Activated CD4-positive, alpha-beta T cell treated with anti-CD3 and anti-CD28 coated beads for 36 hours (primary cell): Measurements from ENCODE around the gene ATE1. TPM values are rescaled to one million over a fixed set of nuclear protein-coding genes. Genes with fewer than 3 reads are reported as not detected.

Experiments
- ATAC-seq: fragments of 200-7000 bp; cut with Tn5 transposase; one replicate; pipeline ENCODE4 v1.10.0; 2021; ENCODE audit warnings: mild to moderate bottlenecking, moderate library complexity
- CTCF ChIA-PET: fragments of 350-600 bp; sonication (Branson Sonifier 250); formaldehyde crosslinking; loops from one replicate; lab custom pipeline; 2021; ENCODE audit warnings: antibody characterized with exemption; lab: Charles Lee
- POLR2A ChIA-PET: fragments of 350-600 bp; sonication (Branson Sonifier 250); formaldehyde crosslinking; loops from one replicate; lab custom pipeline; 2021; ENCODE audit warnings: antibody characterized with exemption, inconsistent platforms; lab: Charles Lee
- DNase-seq: peaks from one replicate; pipeline ENCODE4 v3.0.0-alpha.2; 2020
- H3K27ac Mint-ChIP-seq: one replicate; pipeline ENCODE4 v1.8.0; 2021; ENCODE audit warnings: mixed read lengths
- H3K27me3 Mint-ChIP-seq: one replicate; pipeline ENCODE4 v1.8.0; 2021; ENCODE audit warnings: mixed read lengths
- H3K36me3 Mint-ChIP-seq: one replicate; pipeline ENCODE4 v1.8.0; 2021; ENCODE audit warnings: low read depth, mixed read lengths
- H3K4me1 Mint-ChIP-seq: one replicate; pipeline ENCODE4 v1.8.0; 2021; ENCODE audit warnings: mixed read lengths
- H3K4me3 Mint-ChIP-seq: one replicate; pipeline ENCODE4 v1.8.0; 2021; ENCODE audit warnings: mild to moderate bottlenecking, moderate library complexity, mixed read lengths
- H3K9me3 Mint-ChIP-seq: one replicate; pipeline ENCODE4 v1.8.0; 2021; ENCODE audit warnings: low read depth, mixed read lengths
- intact Hi-C, 2 experiments: fragments of 100-400 bp; cut with DNase I in 1 of 2; cut with micrococcal nuclease in 1 of 2; formaldehyde crosslinking; loops; one replicate each; pipeline versions ENCODE4 v1.14.2 to v1.15.1; 2022 to 2024; cut with DNase I, micrococcal nuclease
- total RNA-seq, 2 experiments: library from RNA; stranded (reverse); gene quantifications; one replicate each; pipeline ENCODE4 v1.2.3, GENCODE V29; 2021

ATE1 gene
- total RNA-seq, 2 experiments from 2014 or later, result 23.2 to 23.9 TPM

- ChIA-PET CTCF (interaction anchor here (0.8 kb wide), 1 partner anchor 957 kb away, joined by 3 read pairs; no protein-coding TSS in a partner anchor), POLR2A (no interaction called here)
- DNase-seq (no peak), ATAC-seq (peak; percentile 55)
- H3K9me3 Mint-ChIP-seq, result no peaks in the 10 kb centered on the region
- intact Hi-C loops, result no loop called here
- no peak overlapping the region for H3K4me3 Mint-ChIP-seq
- no peaks in the 10 kb centered on the region for H3K27me3 Mint-ChIP-seq
- H3K36me3 Mint-ChIP-seq, result peaks cover 34% of the 10 kb centered on the region
- H3K4me1 Mint-ChIP-seq, result peaks cover 5% of the 10 kb centered on the region
- peak overlapping the region; percentile 74 for H3K27ac Mint-ChIP-seq
Observed at GRCh38 chr10:121910673-121911420, 17.0 kb downstream of the ATE1 start.

- CTCF ChIA-PET, result no interaction called here
- no peak for ATAC-seq
- intact Hi-C loops, result loop anchor here in 1 of 2 experiments (5.0 kb wide), 1 partner anchor 298 kb away; no protein-coding TSS in a partner anchor
Observed at GRCh38 chr10:121904888-121905287, 22.9 kb downstream of the ATE1 start.

GRCh38 chr10:121900443-121901174 lies 27.2 kb downstream of the ATE1 start:
- ChIA-PET CTCF (interaction anchor here (0.6 to 1.8 kb wide), 19 partner anchors 9 to 957 kb away, joined by 3 to 14 read pairs (median 4); no protein-coding TSS in a partner anchor), POLR2A (no interaction called here)
- Mint-ChIP-seq H3K27me3 (no peaks in the 10 kb centered on the region), H3K4me1 (no peaks in the 10 kb centered on the region), H3K36me3 (peaks cover 20% of the 10 kb centered on the region), H3K9me3 (no peaks in the 10 kb centered on the region), H3K4me3 (no peak overlapping the region), H3K27ac (no peak overlapping the region)
- intact Hi-C loops, result loop anchor here (1.0 to 5.0 kb wide), 4 partner anchors 76 to 958 kb away; no protein-coding TSS in a partner anchor
- no peak for DNase-seq
- ATAC-seq, result peak; percentile 72

More at GRCh38 chr10:121904888-121905287, 22.9 kb downstream of the ATE1 start:
- no peak overlapping the region for H3K4me3 Mint-ChIP-seq
- no peaks in the 10 kb centered on the region for H3K27me3 Mint-ChIP-seq
- no peak for DNase-seq
- H3K9me3 Mint-ChIP-seq, result no peaks in the 10 kb centered on the region
- POLR2A ChIA-PET, result no interaction called here
- no peaks in the 10 kb centered on the region for H3K4me1 Mint-ChIP-seq
- no peak overlapping the region for H3K27ac Mint-ChIP-seq
- H3K36me3 Mint-ChIP-seq, result peaks cover 12% of the 10 kb centered on the region

- Mint-ChIP-seq H3K27me3 (no peaks in the 10 kb centered on the region), H3K9me3 (no peaks in the 10 kb centered on the region), H3K27ac (no peak overlapping the region), H3K36me3 (peaks cover 20% of the 10 kb centered on the region), H3K4me1 (no peaks in the 10 kb centered on the region), H3K4me3 (no peak overlapping the region)
- ChIA-PET POLR2A (interaction anchor here (0.7 kb wide), 1 partner anchor 1420 kb away, joined by 3 read pairs; no protein-coding TSS in a partner anchor), CTCF (interaction anchor here (0.9 to 1.8 kb wide), 5 partner anchors 8 to 68 kb away, joined by 3 to 14 read pairs (median 3); no protein-coding TSS in a partner anchor)
- ATAC-seq, result no peak
- intact Hi-C loops, result loop anchor here (1.0 to 5.0 kb wide), 4 partner anchors 75 to 957 kb away; no protein-coding TSS in a partner anchor
- DNase-seq, result no peak
Observed at GRCh38 chr10:121899727-121900126, 28.1 kb downstream of the ATE1 start.

- Mint-ChIP-seq H3K4me1 (no peaks in the 10 kb centered on the region), H3K4me3 (no peak overlapping the region), H3K9me3 (no peaks in the 10 kb centered on the region), H3K36me3 (peaks cover 7% of the 10 kb centered on the region), H3K27me3 (no peaks in the 10 kb centered on the region), H3K27ac (no peak overlapping the region)
- ChIA-PET CTCF (interaction anchor here (0.9 to 2.3 kb wide), 3 partner anchors 8 to 67 kb away, joined by 3 to 10 read pairs (median 3); no protein-coding TSS in a partner anchor), POLR2A (no interaction called here)
- no peak for ATAC-seq
- DNase-seq, result no peak
- intact Hi-C loops, result no loop called here
Observed at GRCh38 chr10:121891103-121891502, 36.7 kb downstream of the ATE1 start.

- POLR2A ChIA-PET, result no interaction called here
- no peak overlapping the region for H3K27ac Mint-ChIP-seq
- no peaks in the 10 kb centered on the region for H3K27me3 Mint-ChIP-seq
- H3K4me3 Mint-ChIP-seq, result no peak overlapping the region
- CTCF ChIA-PET, result interaction anchor here (0.7 to 1.4 kb wide), 3 partner anchors 22 to 221 kb away, joined by 3 read pairs; no protein-coding TSS in a partner anchor
- intact Hi-C loops, result loop anchor here (5.0 to 10.0 kb wide), 3 partner anchors 152 to 947 kb away; no protein-coding TSS in a partner anchor
- peaks cover 5% of the 10 kb centered on the region for H3K36me3 Mint-ChIP-seq
- H3K4me1 Mint-ChIP-seq, result no peaks in the 10 kb centered on the region
- ATAC-seq (no peak), DNase-seq (no peak)
- no peaks in the 10 kb centered on the region for H3K9me3 Mint-ChIP-seq
Observed at GRCh38 chr10:121889212-121889611, 38.6 kb downstream of the ATE1 start.

GRCh38 chr10:121886997-121887622 lies 40.7 kb downstream of the ATE1 start:
- POLR2A ChIA-PET, result no interaction called here
- Mint-ChIP-seq H3K9me3 (no peaks in the 10 kb centered on the region), H3K4me1 (no peaks in the 10 kb centered on the region), H3K27me3 (no peaks in the 10 kb centered on the region), H3K4me3 (no peak overlapping the region), H3K27ac (no peak overlapping the region), H3K36me3 (peaks cover 7% of the 10 kb centered on the region)
- peak; percentile 80 for ATAC-seq
- CTCF ChIA-PET, result interaction anchor here (0.6 to 3.2 kb wide), 16 partner anchors 8 to 947 kb away, joined by 3 to 21 read pairs (median 4); no protein-coding TSS in a partner anchor
- DNase-seq, result peak; percentile 77
- intact Hi-C loops, result loop anchor here (1.0 to 10.0 kb wide), 6 partner anchors 63 to 945 kb away; no protein-coding TSS in a partner anchor

- Mint-ChIP-seq H3K9me3 (no peaks in the 10 kb centered on the region), H3K4me3 (no peak overlapping the region), H3K27ac (no peak overlapping the region), H3K4me1 (peaks cover under 1% of the 10 kb centered on the region), H3K27me3 (no peaks in the 10 kb centered on the region), H3K36me3 (peaks cover 8% of the 10 kb centered on the region)
- DNase-seq (no peak), ATAC-seq (no peak)
- intact Hi-C loops, result loop anchor here (5.0 to 10.0 kb wide), 3 partner anchors 149 to 944 kb away; no protein-coding TSS in a partner anchor
- ChIA-PET POLR2A (no interaction called here), CTCF (interaction anchor here (0.7 to 3.2 kb wide), 10 partner anchors 9 to 1321 kb away, joined by 3 to 21 read pairs (median 4); no protein-coding TSS in a partner anchor)
Observed at GRCh38 chr10:121886181-121886580, 41.6 kb downstream of the ATE1 start.

GRCh38 chr10:121880895-121881294 lies 46.9 kb downstream of the ATE1 start:
- peaks cover 7% of the 10 kb centered on the region for H3K4me1 Mint-ChIP-seq
- DNase-seq, result no peak
- CTCF ChIA-PET, result interaction anchor here (1.6 to 2.2 kb wide), 2 partner anchors 20 to 57 kb away, joined by 5 to 12 read pairs; no protein-coding TSS in a partner anchor
- no peak overlapping the region for H3K27ac Mint-ChIP-seq
- intact Hi-C loops, result loop anchor here in 1 of 2 experiments (10.0 kb wide), 1 partner anchor 146 kb away; no protein-coding TSS in a partner anchor
- peaks cover 16% of the 10 kb centered on the region for H3K36me3 Mint-ChIP-seq
- POLR2A ChIA-PET, result no interaction called here
- no peaks in the 10 kb centered on the region for H3K27me3 Mint-ChIP-seq
- H3K4me3 Mint-ChIP-seq, result no peak overlapping the region
- no peak for ATAC-seq
- no peaks in the 10 kb centered on the region for H3K9me3 Mint-ChIP-seq

- POLR2A ChIA-PET, result no interaction called here
- Mint-ChIP-seq H3K4me1 (peaks cover 7% of the 10 kb centered on the region), H3K9me3 (no peaks in the 10 kb centered on the region), H3K4me3 (no peak overlapping the region), H3K36me3 (peaks cover 16% of the 10 kb centered on the region), H3K27me3 (no peaks in the 10 kb centered on the region), H3K27ac (no peak overlapping the region)
- intact Hi-C loops, result no loop called here
- ATAC-seq (no peak), DNase-seq (no peak)
- CTCF ChIA-PET, result interaction anchor here (0.8 to 2.2 kb wide), 3 partner anchors 21 to 194 kb away, joined by 3 to 12 read pairs (median 4); no protein-coding TSS in a partner anchor
Observed at GRCh38 chr10:121879476-121879875, 48.4 kb downstream of the ATE1 start.
